H1 (cell line): ENCODE data around the gene DIAPH2. TPM values are rescaled to one million over a fixed set of nuclear protein-coding genes. Genes with fewer than 3 reads are reported as not detected.

Source experiments
- CTCF ChIA-PET: fragments of 300-600 bp; sonication (Branson Sonifier 250); formaldehyde crosslinking; loops from one replicate; lab custom pipeline; 2021; ENCODE audit not compliant: partially characterized antibody; lab: Charles Lee
- POLR2A ChIA-PET: fragments of 300-600 bp; sonication (Branson Sonifier 250); formaldehyde crosslinking; loops from one replicate; lab custom pipeline; 2021; ENCODE audit warnings: inconsistent platforms; ENCODE audit not compliant: partially characterized antibody; lab: Charles Lee
- DNase-seq, 2 experiments: peaks; one replicate each; pipeline versions ENCODE4 v3.0.0 to v3.0.0-alpha.2; 2010 to 2022; ENCODE audit warnings: low spot score in 2 of 2, low read depth in 1 of 2, mixed read lengths in 1 of 2
- FAIRE-seq: peaks from 2 replicates; lab custom pipeline; 2011; peaks lifted over from hg19 to GRCh38; lab: Jason Lieb, UNC
- H2AFZ ChIP-seq: 2 replicates; pipeline ENCODE4 v1.8.1; 2012; ENCODE audit warnings: low read length, inconsistent platforms
- H2AK5ac ChIP-seq: 2 replicates; pipeline ENCODE4 v1.6.1; 2013; ENCODE audit warnings: low read depth, low read length
- H2BK120ac ChIP-seq: replicated peaks from 2 replicates; pipeline ENCODE3; 2013; ENCODE audit warnings: low read depth, low read length, inconsistent platforms
- H2BK12ac ChIP-seq: 2 replicates; pipeline ENCODE4 v1.6.1; 2013; ENCODE audit warnings: low read depth, low read length
- H2BK15ac ChIP-seq: 2 replicates; pipeline ENCODE4 v1.6.1; 2013; ENCODE audit warnings: low read length
- H2BK20ac ChIP-seq: 2 replicates; pipeline ENCODE4 v1.6.1; 2013; ENCODE audit warnings: low read length
- H2BK5ac ChIP-seq: 2 replicates; pipeline ENCODE4 v1.6.1; 2013; ENCODE audit warnings: low read depth, low read length
- H3K14ac ChIP-seq: 2 replicates; pipeline ENCODE4 v1.6.1; 2013; ENCODE audit warnings: inconsistent platforms; ENCODE audit not compliant: insufficient read length
- H3K18ac ChIP-seq: 2 replicates; pipeline ENCODE4 v1.6.1; 2013; ENCODE audit warnings: low read length; ENCODE audit errors: extremely low read depth
- H3K23ac ChIP-seq: 2 replicates; pipeline ENCODE4 v1.6.1; 2013; ENCODE audit warnings: inconsistent platforms; ENCODE audit not compliant: insufficient read length
- H3K23me2 ChIP-seq: 2 replicates; pipeline ENCODE4 v1.6.1; 2013; ENCODE audit warnings: low read depth, low read length
- H3K27ac ChIP-seq: 2 replicates; pipeline ENCODE4 v1.6.1; 2011; ENCODE audit warnings: low read depth, low read length, inconsistent platforms
- H3K27me3 ChIP-seq, 4 experiments: replicated peaks in 1 of 4; 1 replicate in 1 of 4; 2 replicates in 3 of 4; pipeline versions ENCODE4 v1.6.1 to v1.8.1; 2011 to 2013; ENCODE audit warnings: low read length in 3 of 4, mild to moderate bottlenecking in 3 of 4, inconsistent platforms in 2 of 4, mixed read lengths in 2 of 4, moderate library complexity in 1 of 4; ENCODE audit not compliant: control insufficient read depth in 3 of 4, insufficient read depth in 3 of 4; ENCODE audit errors: extremely low read depth in 1 of 4
- H3K36me3 ChIP-seq, 4 experiments: 2 replicates each; pipeline versions ENCODE4 v1.6.1 to v1.8.1; 2011 to 2013; ENCODE audit warnings: mild to moderate bottlenecking in 4 of 4, low read length in 3 of 4, moderate library complexity in 2 of 4, control low read depth in 1 of 4, inconsistent platforms in 1 of 4; ENCODE audit not compliant: insufficient read depth in 4 of 4, control insufficient read depth in 2 of 4
- H3K4ac ChIP-seq: replicated peaks from 2 replicates; pipeline ENCODE3; 2013; ENCODE audit warnings: low read length, low read depth, mixed read lengths, inconsistent platforms; ENCODE audit not compliant: insufficient read length
- H3K4me1 ChIP-seq, 4 experiments: replicated peaks in 1 of 4; 1 replicate in 1 of 4; 2 replicates in 3 of 4; pipeline versions ENCODE4 v1.6.1 to v1.8.1; 2011 to 2013; ENCODE audit warnings: low read length in 3 of 4, inconsistent platforms in 2 of 4, mixed read lengths in 1 of 4; ENCODE audit not compliant: insufficient read depth in 4 of 4, control insufficient read depth in 3 of 4
- H3K4me2 ChIP-seq, 2 experiments: 2 replicates each; pipeline versions ENCODE4 v1.6.1 to v1.8.1; 2011 to 2013; ENCODE audit warnings: low read depth in 2 of 2, low read length in 2 of 2, control low read depth in 1 of 2, inconsistent platforms in 1 of 2, mild to moderate bottlenecking in 1 of 2; ENCODE audit not compliant: insufficient read depth in 1 of 2
- H3K4me3 ChIP-seq, 4 experiments: fragments of 200-600, 300-600 bp in 1 of 4; sonication (generic), shearing (Covaris generic), sonication (Bioruptor Twin) in 1 of 4; 2 replicates each; pipeline versions ENCODE4 v1.5.1 to v1.8.1; 2011 to 2016; ENCODE audit warnings: low read length in 4 of 4, low read depth in 3 of 4, control low read depth in 2 of 4, inconsistent platforms in 2 of 4, mild to moderate bottlenecking in 2 of 4, mixed read lengths in 1 of 4, moderate library complexity in 1 of 4; ENCODE audit not compliant: insufficient read depth in 2 of 4; ENCODE audit errors: extremely low read depth in 1 of 4
- H3K56ac ChIP-seq: replicated peaks from 2 replicates; pipeline ENCODE3; 2013; ENCODE audit warnings: low read depth, mild to moderate bottlenecking, mixed read lengths, low read length, inconsistent platforms; ENCODE audit not compliant: insufficient read length
- H3K79me1 ChIP-seq: 2 replicates; pipeline ENCODE4 v1.6.1; 2013; ENCODE audit warnings: low read depth, low read length, control low read depth
- H3K79me2 ChIP-seq, 2 experiments: 2 replicates each; pipeline versions ENCODE4 v1.6.1 to v1.8.1; 2012 to 2013; ENCODE audit warnings: low read length in 2 of 2, mild to moderate bottlenecking in 2 of 2, inconsistent platforms in 1 of 2; ENCODE audit not compliant: insufficient read depth in 2 of 2, control insufficient read depth in 1 of 2
- H3K9ac ChIP-seq, 4 experiments: replicated peaks in 1 of 4; 1 replicate in 1 of 4; 2 replicates in 3 of 4; pipeline versions ENCODE4 v1.6.1 to v1.8.1; 2011 to 2013; ENCODE audit warnings: low read depth in 3 of 4, low read length in 3 of 4, control low read depth in 2 of 4, mild to moderate bottlenecking in 2 of 4, moderate library complexity in 2 of 4, inconsistent platforms in 1 of 4; ENCODE audit errors: extremely low read depth in 1 of 4
- H3K9me3 ChIP-seq, 2 experiments: 2 replicates each; pipeline versions ENCODE4 v1.6.1 to v1.8.1; 2012 to 2013; ENCODE audit warnings: mild to moderate bottlenecking in 2 of 2, moderate library complexity in 2 of 2, control low read depth in 1 of 2, inconsistent platforms in 1 of 2, low read depth in 1 of 2, low read length in 1 of 2, mixed read lengths in 1 of 2; ENCODE audit not compliant: insufficient read depth in 2 of 2
- H4K20me1 ChIP-seq, 2 experiments: replicated peaks in 1 of 2; 2 replicates each; pipeline versions ENCODE3 to v1.8.1; 2011 to 2013; ENCODE audit warnings: inconsistent platforms in 2 of 2, low read length in 2 of 2, mild to moderate bottlenecking in 1 of 2; ENCODE audit not compliant: insufficient read depth in 2 of 2, control insufficient read depth in 1 of 2
- H4K5ac ChIP-seq: 2 replicates; pipeline ENCODE4 v1.6.1; 2013; ENCODE audit warnings: low read length, low read depth, mixed read lengths, inconsistent platforms; ENCODE audit not compliant: insufficient read length
- H4K8ac ChIP-seq: 2 replicates; pipeline ENCODE4 v1.8.0; 2013; ENCODE audit warnings: mild to moderate bottlenecking, moderate library complexity, low read length, inconsistent platforms; ENCODE audit not compliant: insufficient read depth; ENCODE audit errors: extremely low read depth
- H4K91ac ChIP-seq: replicated peaks from 2 replicates; pipeline ENCODE3; 2013; ENCODE audit warnings: low read length, mixed read lengths, inconsistent platforms; ENCODE audit not compliant: insufficient read length
- BCL11A ChIP-seq, 2 experiments: IDR thresholded peaks; one replicate each; pipeline ENCODE4 v1.6.1; 2011; ENCODE audit warnings: low read depth in 2 of 2, low read length in 2 of 2, mild to moderate bottlenecking in 2 of 2
- CBX5 ChIP-seq: fragments of 300-800, 300-1000 bp; sonication (generic); IDR thresholded peaks from 2 replicates; pipeline ENCODE4 v1.7.1; 2016; ENCODE audit warnings: antibody characterized with exemption, low read length, low read depth
- CEBPB ChIP-seq: IDR thresholded peaks from 2 replicates; pipeline ENCODE4 v1.6.1; 2012; ENCODE audit warnings: low read depth, low read length
- CHD2 ChIP-seq: IDR thresholded peaks from 2 replicates; pipeline ENCODE4 v1.6.1; 2012; ENCODE audit warnings: low read length, improper control_type of control experiment
- CTCF ChIP-seq, 3 experiments: IDR thresholded peaks; 1 replicate in 2 of 3; 2 replicates in 1 of 3; pipeline versions ENCODE4 v1.5.1 to v1.6.1; 2011; ENCODE audit warnings: low read length in 3 of 3, mild to moderate bottlenecking in 3 of 3, inconsistent platforms in 2 of 3, low read depth in 1 of 3, moderate library complexity in 1 of 3; ENCODE audit not compliant: insufficient read depth in 1 of 3; ENCODE audit errors: control extremely low read depth in 1 of 3
- HDAC6 ChIP-seq: IDR thresholded peaks from one replicate; pipeline ENCODE4 v1.7.1; 2012; ENCODE audit warnings: low read depth, mild to moderate bottlenecking, inconsistent platforms, low read length, moderate library complexity
- SAP30 ChIP-seq: fragments of 300-600 bp; sonication (generic); IDR thresholded peaks from 2 replicates; pipeline ENCODE4 v1.7.1; 2012; ENCODE audit warnings: low read length, moderate library complexity, mild to moderate bottlenecking, inconsistent platforms; ENCODE audit not compliant: insufficient read depth, insufficient replicate concordance
- TBP ChIP-seq: IDR thresholded peaks from 2 replicates; pipeline ENCODE4 v1.6.1; 2011; ENCODE audit warnings: low read depth, low read length, improper control_type of control experiment
- USF2 ChIP-seq: IDR thresholded peaks from 2 replicates; pipeline ENCODE4 v1.6.1; 2011; ENCODE audit warnings: low read length, improper control_type of control experiment
- WGBS, 2 experiments: shearing (Covaris generic) in 1 of 2; methylation state at CpG; one replicate each; pipeline versions ENCODE4 v1.1.6 to v1.1.7; 2013 to 2015; ENCODE audit warnings: low lambda C conversion rate in 2 of 2, mixed read lengths in 2 of 2, inconsistent platforms in 1 of 2, low coverage in 1 of 2, missing lambda C conversion rate in 1 of 2; ENCODE audit not compliant: insufficient replicate concordance in 2 of 2, insufficient coverage in 1 of 2, insufficient read length in 1 of 2; ENCODE audit errors: extremely low coverage in 1 of 2, missing lambda C conversion rate in 1 of 2; 5-methylcytosine and 5-hydroxymethylcytosine counted together
- polyA plus RNA-seq, 7 experiments: library from polyadenylated mRNA; depleted of rRNA in 3 of 7; stranded (reverse) in 5 of 7; unstranded in 2 of 7; fragments of >200 nt in 5 of 7; fragments of 200-250 nt in 2 of 7; gene quantifications; 1 replicate in 5 of 7; 2 replicates in 1 of 7; 4 replicates in 1 of 7; pipeline versions ENCODE4 v1.2.1 to v1.2.3, GENCODE V29; 2011 to 2013; ENCODE audit warnings: missing spikeins in 2 of 7, mixed read lengths in 2 of 7
- total RNA-seq: library from RNA; stranded (reverse); fragmentation: NEBNext Ultra II Directional; extraction: Animal tissue kit (Norgen Biotek cat#: 25700); gene quantifications from 2 replicates; pipeline ENCODE4 v1.2.1, GENCODE V29; 2021

DIAPH2 gene
- total and polyA plus RNA-seq, 2 of the 8 experiments (the other 6 are each of a cell fraction or from before 2014, with no cell fraction given): 4.4 to 24.3 TPM

DNA sequence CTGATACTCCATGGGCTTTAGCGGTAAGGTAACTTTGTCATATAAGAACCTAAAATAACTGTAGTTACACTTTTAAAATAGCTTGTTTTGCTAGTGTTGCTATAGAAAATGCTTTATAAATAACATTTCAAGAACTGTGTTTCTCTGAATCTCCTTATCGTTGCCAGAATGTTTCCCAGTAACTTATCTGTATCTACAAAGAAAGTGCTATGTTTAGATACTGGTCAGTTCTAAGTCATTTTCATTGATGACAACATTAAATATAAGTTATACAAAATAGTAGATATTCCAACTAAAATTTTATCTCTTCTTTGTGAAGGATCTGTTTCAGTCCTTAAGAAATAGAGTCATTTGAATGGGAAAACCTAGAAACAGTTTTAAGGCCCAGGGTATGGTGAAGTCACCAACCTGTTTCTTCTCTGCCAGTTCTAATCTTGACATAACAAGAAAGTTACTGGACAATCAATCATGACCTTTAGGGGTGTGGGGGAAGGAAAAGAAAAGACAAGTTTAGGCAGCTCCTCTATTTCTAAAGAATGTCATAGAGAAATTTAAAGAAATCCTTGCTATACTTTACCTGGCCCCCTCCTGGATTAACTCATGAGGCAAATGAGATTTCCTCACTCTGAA, 625.0 kb downstream of the DIAPH2 start:
- H2BK12ac ChIP-seq: no peak overlapping the region; the same call in 1 of the 2 replicates
- H3K56ac ChIP-seq: no peak overlapping the region
- DNase-seq (no peak), FAIRE-seq (no peak)
- H3K4ac ChIP-seq: no peak overlapping the region
- H3K79me1 ChIP-seq: no peaks in the 10 kb centered on the region
- H3K36me3 ChIP-seq: no peaks in the 10 kb centered on the region
- peak overlapping the region; percentile 47 to 85; a peak in 2 of 4 replicates for H3K4me2 ChIP-seq
- no peaks in the 10 kb centered on the region; a peak in 1 of 7 replicates for H3K4me1 ChIP-seq
- no peak overlapping the region for H2BK20ac ChIP-seq
- no peak overlapping the region for H3K18ac ChIP-seq
- no peak overlapping the region for H2AK5ac ChIP-seq
- no peak overlapping the region for H4K91ac ChIP-seq
- H3K23me2 ChIP-seq: 0 out of 2 replicates have a peak, but pooled peaks cover 3% of the 10 kb centered on the region
- H3K23ac ChIP-seq: no peak overlapping the region
- H3K27ac ChIP-seq: peak overlapping the region; percentile 45; the same call in 1 of the 2 replicates
- no peaks in the 10 kb centered on the region for H3K9me3 ChIP-seq
- no peak overlapping the region for H4K8ac ChIP-seq
- H3K79me2 ChIP-seq: peaks cover 5 to 37% of the 10 kb centered on the region in 2 experiments; a peak in 3 of 4 replicates
- H3K9ac ChIP-seq: no peak overlapping the region
- peak overlapping the region in 1 of 4 experiments; percentile 77; a peak in 1 of 8 replicates for H3K4me3 ChIP-seq
- H3K27me3 ChIP-seq: no peaks in the 10 kb centered on the region
- ChIA-PET POLR2A (interaction anchor here (1.1 to 3.1 kb wide), 7 partner anchors 14 to 120 kb away, joined by 3 to 14 read pairs (median 5); no protein-coding TSS in a partner anchor), CTCF (no interaction called here)
- 90% methylated on average over 2 of the region's 2 CpGs; no CpG with 5 or more reads in 1 of the 2 experiments for WGBS, 2 experiments
- H3K14ac ChIP-seq: no peak overlapping the region
- no peak overlapping the region for H2BK5ac ChIP-seq
- H2BK120ac ChIP-seq: no peak overlapping the region
- H4K20me1 ChIP-seq: no peaks in the 10 kb centered on the region
- H4K5ac ChIP-seq: peak overlapping the region; percentile 28
- H2BK15ac ChIP-seq: no peak overlapping the region
- no peak overlapping the region for H2AFZ ChIP-seq
- TF ChIP-seq CEBPB: no peak
- TF ChIP-seq BCL11A (IDR thresholded peaks at IDR 0.05; ENCODE audit: low read depth in 2 of 2, low read length in 2 of 2): no peak
- TF ChIP-seq CTCF (IDR thresholded peaks at IDR 0.05; ENCODE audit: control extremely low read depth in 1 of 3, insufficient read depth in 1 of 3, low read depth in 1 of 3, low read length in 3 of 3): no peak
- no peak for TF ChIP-seq TBP
- TF ChIP-seq CBX5: no peak
- no peak for TF ChIP-seq HDAC6
- TF ChIP-seq USF2: no peak
- no peak for TF ChIP-seq CHD2
- no peak for TF ChIP-seq SAP30
